Motor neuron (in vitro differentiated cells): Measurements from ENCODE around the gene PDE3A. TPM values are rescaled to one million over a fixed set of nuclear protein-coding genes. Genes with fewer than 3 reads are reported as not detected.

Experiments used
- ATAC-seq, 8 experiments: fragments of 200-7000 bp; cut with Tn5 transposase; replicated peaks in 6 of 8; 2 replicates each; pipeline ENCODE4 v1.8.0; 2021; ENCODE audit warnings: mild to moderate bottlenecking in 8 of 8, moderate library complexity in 8 of 8
- H3K27ac ChIP-seq, 2 donors: fragments of 250-450 bp; sonication (Bioruptor Pico); 2 replicates each; pipeline ENCODE4 v1.9.0; 2021; ENCODE audit warnings: antibody characterized with exemption in 2 of 2, mild to moderate bottlenecking in 2 of 2, moderate library complexity in 1 of 2
- H3K4me1 ChIP-seq, 2 donors: fragments of 250-450 bp; sonication (Bioruptor Pico); replicated peaks in 1 of 2; 2 replicates each; pipeline ENCODE4 v1.6.1; 2021; ENCODE audit warnings: antibody characterized with exemption in 2 of 2, mild to moderate bottlenecking in 2 of 2, moderate library complexity in 1 of 2
- H3K4me3 ChIP-seq, 5 donors: fragments of 250-450 bp; sonication (Bioruptor Pico); 2 replicates each; pipeline ENCODE4 v1.9.0; 2021; ENCODE audit warnings: antibody characterized with exemption in 5 of 5, mild to moderate bottlenecking in 5 of 5, moderate library complexity in 4 of 5
- WGBS, 10 experiments: fragments of 450-650 bp; shearing (Covaris generic); methylation state at CpG; one replicate each; pipeline ENCODE4 v1.0.0; 2022; 5-methylcytosine and 5-hydroxymethylcytosine counted together
- in situ Hi-C, 9 experiments: fragments of 400-800 bp; cut with MboI; loops; one replicate each; pipeline ENCODE4 v1.15.0; 2021; ENCODE audit warnings: low sequenced_read_pairs in 9 of 9, low pct_unique_long_range_greater_than_20kb in 2 of 9; ENCODE audit not compliant: unreplicated experiment in 9 of 9
- total RNA-seq, 8 experiments: library from RNA; unstranded; fragments of 300-600 nt; gene quantifications; 2 replicates each; pipeline versions ENCODE4 v1.2.3 to v1.2.4, GENCODE V29; 2022

The PDE3A gene
- total RNA-seq, 8 experiments from 2014 or later, result 0.41 to 18.7 (median 5.6) TPM

DNA sequence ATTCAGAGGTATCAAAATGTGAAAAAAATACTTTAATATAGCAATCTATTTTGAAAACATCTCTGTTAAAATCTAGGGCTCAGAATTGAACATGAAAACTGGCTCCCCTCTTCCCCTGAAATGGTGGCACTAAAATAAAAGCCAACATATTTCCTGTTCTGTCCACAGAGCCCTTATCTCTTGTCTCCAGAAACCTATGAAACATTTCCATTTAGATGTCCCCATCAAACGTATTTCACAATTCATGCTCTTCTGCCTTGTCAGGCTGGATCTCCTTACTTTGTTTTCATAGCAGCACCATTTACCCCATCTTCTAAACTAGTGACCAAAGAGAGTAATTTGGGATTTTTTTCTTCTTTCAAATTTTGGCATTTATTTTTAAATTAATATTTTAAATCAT is 42.4 kb downstream of the PDE3A start:
- 8 to 100% (median 76%) methylated on average over 1 of the region's 1 CpG for WGBS, 10 experiments
- Histone ChIP-seq H3K27ac (peak overlapping the region in 1 of 2 donors; percentile 69), H3K4me1 (peaks cover 0 to 25% of the 10 kb centered on the region in 2 donors), H3K4me3 (no peak overlapping the region)
- no peak for ATAC-seq
- in situ Hi-C loops, result no loop called here

DNA sequence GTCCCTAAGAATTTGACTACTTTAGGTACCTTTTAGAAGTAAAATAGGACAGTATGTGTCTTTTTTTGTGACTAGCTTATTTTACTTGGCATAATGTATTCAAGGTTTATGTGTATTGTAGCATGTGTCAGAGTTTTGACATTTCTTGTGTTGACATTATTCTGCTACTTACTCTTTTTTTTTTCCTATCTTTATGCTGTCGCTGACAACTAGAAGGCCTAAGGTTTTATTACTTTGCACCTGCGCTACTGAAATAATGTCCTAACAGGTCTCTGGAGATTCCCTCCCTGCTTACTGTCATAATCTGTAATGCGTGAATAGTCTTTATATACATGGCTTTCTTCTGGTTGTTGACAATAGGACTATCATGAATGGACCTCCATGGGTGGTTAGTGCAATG is 43.0 kb downstream of the PDE3A start:
- in situ Hi-C loops, result no loop called here
- peak in 1 of 8 experiments; percentile 58 for ATAC-seq

GRCh38 chr12:20415028-20415427 is 46.7 kb downstream of the PDE3A start:
- Histone ChIP-seq H3K4me3 (no peak overlapping the region), H3K27ac (no peak overlapping the region), H3K4me1 (peaks cover 0 to 16% of the 10 kb centered on the region in 2 donors)
- 9 to 100% (median 82%) methylated on average over 1 to 4 of the region's 4 CpGs for WGBS, 10 experiments
- no peak for ATAC-seq
- in situ Hi-C loops, result no loop called here

More for the DNA sequence above, 43.0 kb downstream of the PDE3A start:
- 50 to 95% (median 71%) methylated on average over 2 to 3 of the region's 3 CpGs; no CpG with 5 or more reads in 2 of the 10 experiments for WGBS, 10 experiments
- Histone ChIP-seq H3K27ac (no peak overlapping the region), H3K4me1 (peaks cover 0 to 25% of the 10 kb centered on the region in 2 donors), H3K4me3 (no peak overlapping the region)

- H3K4me3 ChIP-seq, result no peak overlapping the region
- no peak for ATAC-seq
- no peak overlapping the region for H3K27ac ChIP-seq
- in situ Hi-C loops, result no loop called here
- peaks cover 0 to 10% of the 10 kb centered on the region in 2 donors for H3K4me1 ChIP-seq
- 7 to 73% (median 64%) methylated on average over 2 to 4 of the region's 6 CpGs; no CpG with 5 or more reads in 3 of the 10 experiments for WGBS, 10 experiments
These were observed 47.3 kb downstream of the PDE3A start for GRCh38 chr12:20415641-20416040.

- 49 to 100% (median 85%) methylated on average over 1 to 6 of the region's 6 CpGs for WGBS, 10 experiments
- Histone ChIP-seq H3K4me1 (peaks cover 0 to 6% of the 10 kb centered on the region in 2 donors), H3K27ac (no peak overlapping the region), H3K4me3 (no peak overlapping the region)
- in situ Hi-C loops, result no loop called here
- no peak for ATAC-seq
These were observed 52.2 kb downstream of the PDE3A start for GRCh38 chr12:20420557-20420956.

- no peak overlapping the region for H3K27ac ChIP-seq
- ATAC-seq, result no peak
- peaks cover 0 to 6% of the 10 kb centered on the region in 2 donors for H3K4me1 ChIP-seq
- WGBS, 10 experiments, result 60 to 100% (median 85%) methylated on average over 1 to 2 of the region's 2 CpGs; no CpG with 5 or more reads in 2 of the 10 experiments
- no peak overlapping the region for H3K4me3 ChIP-seq
- in situ Hi-C loops, result no loop called here
These were observed 53.1 kb downstream of the PDE3A start for GRCh38 chr12:20421421-20421820.

DNA sequence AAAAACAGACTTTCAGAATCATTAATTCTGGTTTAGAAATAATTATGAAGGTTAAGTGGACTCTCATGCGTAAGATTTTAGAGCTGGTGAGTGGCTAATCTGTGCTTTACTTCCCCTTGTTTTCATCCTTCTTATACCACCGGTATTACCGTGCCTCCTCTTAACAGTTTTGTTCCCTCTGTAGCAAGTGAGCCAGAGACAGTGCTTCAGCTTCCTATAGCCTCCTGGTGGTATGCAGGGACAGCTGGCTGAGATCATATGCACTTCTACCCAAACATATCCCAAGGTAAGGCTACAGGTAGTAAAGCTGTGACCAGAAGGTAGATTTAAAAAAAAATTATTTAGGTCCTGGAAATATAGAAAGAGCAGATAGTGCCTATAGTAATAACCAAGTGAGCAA is 55.2 kb downstream of the PDE3A start:
- ATAC-seq, result peak in 5 of 8 experiments; percentile 30 to 55 (median 47)

DNA sequence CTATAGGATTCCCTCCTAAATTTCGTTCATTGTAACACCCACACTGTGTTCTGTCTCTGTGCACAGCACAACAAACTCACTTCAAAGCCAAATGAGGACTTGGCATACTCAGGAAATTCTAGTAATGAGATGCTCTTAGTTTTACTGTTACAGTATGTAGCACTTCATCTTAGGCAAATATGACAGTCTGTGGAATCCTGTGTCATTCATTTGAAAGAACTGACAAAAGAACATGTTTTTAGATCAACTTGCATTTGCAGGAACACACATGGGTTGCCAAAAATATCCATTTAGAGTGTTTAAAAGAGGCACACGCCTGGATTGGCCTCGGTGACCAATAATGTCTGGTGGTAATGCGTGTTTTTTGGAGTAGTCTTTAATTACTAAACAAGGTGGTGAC is 56.5 kb downstream of the PDE3A start:
- no peak overlapping the region for H3K4me3 ChIP-seq
- in situ Hi-C loops, result no loop called here
- no peak overlapping the region for H3K27ac ChIP-seq
- H3K4me1 ChIP-seq, result peaks cover 0 to 6% of the 10 kb centered on the region in 2 donors
- ATAC-seq, result peak in 1 of 8 experiments; percentile 40
- 37 to 100% (median 78%) methylated on average over 1 to 4 of the region's 4 CpGs; no CpG with 5 or more reads in 1 of the 10 experiments for WGBS, 10 experiments

More for the DNA sequence above, 55.2 kb downstream of the PDE3A start:
- Histone ChIP-seq H3K27ac (no peak overlapping the region), H3K4me3 (no peak overlapping the region), H3K4me1 (peaks cover 0 to 6% of the 10 kb centered on the region in 2 donors)
- WGBS, 10 experiments, result 50 to 100% (median 75%) methylated on average over 1 to 3 of the region's 3 CpGs; no CpG with 5 or more reads in 3 of the 10 experiments
- in situ Hi-C loops, result no loop called here

DNA sequence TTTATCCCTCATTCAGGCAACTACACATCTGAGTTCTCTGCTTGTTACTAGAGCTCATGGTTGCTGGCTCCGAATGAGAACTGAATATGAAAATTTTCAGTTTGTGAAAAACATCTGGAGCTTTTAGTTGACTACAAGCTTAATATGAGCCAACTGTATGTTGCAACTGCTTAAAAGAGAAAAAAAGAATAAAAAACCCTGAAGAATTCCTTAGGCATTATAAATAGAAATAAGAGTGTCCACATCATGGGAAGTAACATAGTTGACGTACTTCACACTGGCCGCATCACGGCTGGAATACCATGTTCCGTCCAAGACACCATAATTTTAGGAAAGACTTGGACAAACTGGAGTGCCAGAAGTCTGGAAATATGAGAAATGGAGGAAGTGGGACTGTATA is 57.9 kb downstream of the PDE3A start:
- peaks cover 0 to 6% of the 10 kb centered on the region in 2 donors for H3K4me1 ChIP-seq
- no peak overlapping the region for H3K4me3 ChIP-seq
- ATAC-seq, result peak in 2 of 8 experiments; percentile 36 to 65
- WGBS, 10 experiments, result 4 to 100% (median 83%) methylated on average over 1 to 5 of the region's 5 CpGs; no CpG with 5 or more reads in 1 of the 10 experiments
- in situ Hi-C loops, result no loop called here
- no peak overlapping the region for H3K27ac ChIP-seq

GRCh38 chr12:20426957-20427356 is 58.6 kb downstream of the PDE3A start:
- no peak for ATAC-seq
- Histone ChIP-seq H3K4me3 (no peak overlapping the region), H3K4me1 (peaks cover 0 to 6% of the 10 kb centered on the region in 2 donors), H3K27ac (no peak overlapping the region)
- 62 to 100% (median 90%) methylated on average over 1 to 3 of the region's 3 CpGs for WGBS, 10 experiments
- in situ Hi-C loops, result no loop called here

GRCh38 chr12:20429852-20430251 is 61.5 kb downstream of the PDE3A start:
- 47 to 97% (median 71%) methylated on average over 1 to 2 of the region's 2 CpGs; no CpG with 5 or more reads in 1 of the 10 experiments for WGBS, 10 experiments
- no peak overlapping the region for H3K27ac ChIP-seq
- ATAC-seq, result no peak
- H3K4me3 ChIP-seq, result no peak overlapping the region
- in situ Hi-C loops, result no loop called here
- H3K4me1 ChIP-seq, result no peaks in the 10 kb centered on the region

DNA sequence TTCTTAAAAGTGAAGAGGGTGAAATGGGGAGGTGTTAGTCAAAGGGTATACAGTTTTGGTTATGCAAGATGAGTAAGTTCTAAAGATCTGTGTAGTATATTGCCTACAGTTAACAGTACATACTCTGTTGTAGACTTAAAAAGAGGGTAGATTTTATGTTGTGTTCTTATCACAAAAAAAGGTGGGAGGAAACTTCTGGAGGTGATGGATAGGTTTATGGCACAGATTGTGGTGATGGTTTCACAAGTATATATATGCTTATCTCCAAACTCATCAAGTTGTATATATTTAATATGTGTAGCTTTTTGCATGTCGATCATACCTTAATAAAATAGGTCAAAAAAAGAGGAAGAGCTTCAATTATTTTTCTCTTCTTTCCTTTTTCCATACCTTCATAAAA is 64.0 kb downstream of the PDE3A start:
- Histone ChIP-seq H3K4me1 (no peaks in the 10 kb centered on the region), H3K4me3 (no peak overlapping the region), H3K27ac (no peak overlapping the region)
- in situ Hi-C loops, result no loop called here
- 14 to 100% (median 86%) methylated on average over 1 of the region's 1 CpG; no CpG with 5 or more reads in 1 of the 10 experiments for WGBS, 10 experiments
- no peak for ATAC-seq

GRCh38 chr12:20434996-20435395 is 66.7 kb downstream of the PDE3A start:
- ATAC-seq, result no peak
- no peak overlapping the region for H3K4me3 ChIP-seq
- no peaks in the 10 kb centered on the region for H3K4me1 ChIP-seq
- in situ Hi-C loops, result no loop called here
- H3K27ac ChIP-seq, result no peak overlapping the region
- 0 to 100% (median 80%) methylated on average over 1 to 3 of the region's 3 CpGs; no CpG with 5 or more reads in 2 of the 10 experiments for WGBS, 10 experiments

GRCh38 chr12:20436316-20436715 is 68.0 kb downstream of the PDE3A start:
- in situ Hi-C loops, result no loop called here
- H3K4me1 ChIP-seq, result no peaks in the 10 kb centered on the region
- no peak for ATAC-seq
- H3K4me3 ChIP-seq, result no peak overlapping the region
- H3K27ac ChIP-seq, result no peak overlapping the region
